Activated CD4-positive, alpha-beta T cell treated with anti-CD3 and anti-CD28 coated beads for 36 hours (primary cell): Measurements from ENCODE around the gene OLFML3. TPM values are rescaled to one million over a fixed set of nuclear protein-coding genes. Genes with fewer than 3 reads are reported as not detected.
"Not testable (repeated sequence)": the region's sequence is repeated elsewhere in the genome, so short reads cannot be mapped to it uniquely, and the experiment has no call there.

Experiments
- ATAC-seq: fragments of 200-7000 bp; cut with Tn5 transposase; one replicate; pipeline ENCODE4 v1.10.0; 2021; ENCODE audit warnings: mild to moderate bottlenecking, moderate library complexity
- CTCF ChIA-PET: fragments of 350-600 bp; sonication (Branson Sonifier 250); formaldehyde crosslinking; loops from one replicate; lab custom pipeline; 2021; ENCODE audit warnings: antibody characterized with exemption; lab: Charles Lee
- POLR2A ChIA-PET: fragments of 350-600 bp; sonication (Branson Sonifier 250); formaldehyde crosslinking; loops from one replicate; lab custom pipeline; 2021; ENCODE audit warnings: antibody characterized with exemption, inconsistent platforms; lab: Charles Lee
- DNase-seq: peaks from one replicate; pipeline ENCODE4 v3.0.0-alpha.2; 2020
- H3K27ac Mint-ChIP-seq: one replicate; pipeline ENCODE4 v1.8.0; 2021; ENCODE audit warnings: mixed read lengths
- H3K27me3 Mint-ChIP-seq: one replicate; pipeline ENCODE4 v1.8.0; 2021; ENCODE audit warnings: mixed read lengths
- H3K36me3 Mint-ChIP-seq: one replicate; pipeline ENCODE4 v1.8.0; 2021; ENCODE audit warnings: low read depth, mixed read lengths
- H3K4me1 Mint-ChIP-seq: one replicate; pipeline ENCODE4 v1.8.0; 2021; ENCODE audit warnings: mixed read lengths
- H3K4me3 Mint-ChIP-seq: one replicate; pipeline ENCODE4 v1.8.0; 2021; ENCODE audit warnings: mild to moderate bottlenecking, moderate library complexity, mixed read lengths
- H3K9me3 Mint-ChIP-seq: one replicate; pipeline ENCODE4 v1.8.0; 2021; ENCODE audit warnings: low read depth, mixed read lengths
- intact Hi-C, 2 experiments: fragments of 100-400 bp; cut with DNase I in 1 of 2; cut with micrococcal nuclease in 1 of 2; formaldehyde crosslinking; loops; one replicate each; pipeline versions ENCODE4 v1.14.2 to v1.15.1; 2022 to 2024; cut with DNase I, micrococcal nuclease
- total RNA-seq, 2 experiments: library from RNA; stranded (reverse); gene quantifications; one replicate each; pipeline ENCODE4 v1.2.3, GENCODE V29; 2021

OLFML3 gene
- total RNA-seq, 2 experiments from 2014 or later: 0.11 TPM; not detected in 1

DNA sequence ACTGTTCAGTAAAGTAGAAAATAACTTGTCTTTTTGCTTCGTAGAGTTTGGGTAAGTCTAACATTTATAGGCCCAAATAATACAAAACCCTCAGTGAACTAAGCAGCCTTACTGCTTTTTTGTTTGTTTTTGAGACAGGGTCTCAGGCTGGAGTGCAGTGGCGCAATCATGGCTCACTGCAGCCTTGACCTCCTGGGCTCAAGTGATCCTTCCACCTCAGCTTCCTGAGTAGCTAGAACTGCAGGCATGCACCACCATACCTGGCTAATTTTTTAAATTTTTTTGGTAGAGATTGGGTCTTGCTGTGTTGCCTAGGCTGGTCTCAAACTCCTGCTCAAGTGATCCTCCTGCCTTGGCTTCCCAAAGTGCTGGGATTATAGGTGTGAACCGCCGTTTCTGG lies 31.1 kb upstream of the OLFML3 start:
- CTCF ChIA-PET: interaction anchor here (0.5 to 10.4 kb wide), 12 partner anchors 9 to 701 kb away, joined by 3 to 155 read pairs (median 4); partner anchors contain the start of genes AP4B1 and HIPK1
- ATAC-seq, H3K27me3 Mint-ChIP-seq, DNase-seq, H3K9me3 Mint-ChIP-seq, POLR2A ChIA-PET: not testable (repeated sequence)
- Mint-ChIP-seq H3K36me3 (peaks cover 28% of the 10 kb centered on the region), H3K27ac (peak overlapping the region; percentile 79), H3K4me1 (peaks cover 75% of the 10 kb centered on the region), H3K4me3 (peak overlapping the region; percentile 6)
- intact Hi-C loops: loop anchor here (5.0 to 10.0 kb wide), 4 partner anchors 46 to 813 kb away; partner anchors contain the start of genes AP4B1 (in 1 of the 2) and MAGI3 (in 1 of the 2)

GRCh38 chr1:113949007-113949406 lies 30.3 kb upstream of the OLFML3 start:
- Mint-ChIP-seq H3K9me3 (no peaks in the 10 kb centered on the region), H3K4me3 (no peak overlapping the region), H3K27me3 (no peaks in the 10 kb centered on the region), H3K4me1 (peaks cover 76% of the 10 kb centered on the region), H3K27ac (peak overlapping the region; percentile 79), H3K36me3 (peaks cover 30% of the 10 kb centered on the region)
- DNase-seq (no peak), ATAC-seq (no peak)
- POLR2A ChIA-PET: interaction anchor here (0.6 to 0.7 kb wide), 2 partner anchors 22 to 189 kb away, joined by 3 read pairs; no protein-coding TSS in a partner anchor
- intact Hi-C loops: loop anchor here (5.0 to 10.0 kb wide), 4 partner anchors 47 to 814 kb away; partner anchors contain the start of genes AP4B1 (in 1 of the 2) and MAGI3 (in 1 of the 2)
- CTCF ChIA-PET: interaction anchor here (0.7 to 10.4 kb wide), 12 partner anchors 8 to 700 kb away, joined by 3 to 155 read pairs (median 4); partner anchors contain the start of gene HIPK1

GRCh38 chr1:113950908-113951307 lies 28.4 kb upstream of the OLFML3 start:
- POLR2A ChIA-PET: no interaction called here
- no peak for DNase-seq
- Mint-ChIP-seq H3K36me3 (peaks cover 28% of the 10 kb centered on the region), H3K27me3 (no peaks in the 10 kb centered on the region), H3K4me1 (peaks cover 77% of the 10 kb centered on the region), H3K9me3 (no peaks in the 10 kb centered on the region), H3K27ac (no peak overlapping the region), H3K4me3 (no peak overlapping the region)
- CTCF ChIA-PET: interaction anchor here (0.7 to 10.4 kb wide), 5 partner anchors 13 to 762 kb away, joined by 3 to 155 read pairs (median 6); partner anchors contain the start of gene HIPK1
- no peak for ATAC-seq
- intact Hi-C loops: no loop called here

GRCh38 chr1:113951719-113952118 lies 27.6 kb upstream of the OLFML3 start:
- CTCF ChIA-PET: interaction anchor here (0.7 to 10.4 kb wide), 5 partner anchors 11 to 761 kb away, joined by 3 to 155 read pairs (median 5); partner anchors contain the start of gene HIPK1
- ATAC-seq: no peak
- POLR2A ChIA-PET: interaction anchor here (0.6 to 1.2 kb wide), 2 partner anchors 19 to 21 kb away, joined by 3 read pairs; no protein-coding TSS in a partner anchor
- Mint-ChIP-seq H3K4me1 (peaks cover 72% of the 10 kb centered on the region), H3K36me3 (peaks cover 35% of the 10 kb centered on the region), H3K27me3 (no peaks in the 10 kb centered on the region), H3K27ac (no peak overlapping the region), H3K4me3 (no peak overlapping the region), H3K9me3 (no peaks in the 10 kb centered on the region)
- DNase-seq: no peak
- intact Hi-C loops: no loop called here

DNA sequence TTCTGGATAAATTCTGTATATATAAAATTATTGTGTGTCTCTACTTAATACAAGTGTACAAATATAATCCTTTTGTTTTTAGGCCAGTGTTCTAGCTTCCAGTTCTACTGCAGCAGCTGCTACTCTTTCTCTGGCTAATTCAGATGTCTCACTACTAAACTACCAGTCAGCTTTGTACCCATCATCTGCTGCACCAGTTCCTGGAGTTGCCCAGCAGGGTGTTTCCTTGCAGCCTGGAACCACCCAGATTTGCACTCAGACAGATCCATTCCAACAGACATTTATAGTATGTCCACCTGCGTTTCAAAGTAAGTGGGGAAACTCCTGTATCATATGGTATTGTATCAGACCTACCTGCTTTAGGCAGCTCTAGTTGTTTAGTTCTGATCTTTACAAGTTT lies 21.3 kb upstream of the OLFML3 start:
- no peaks in the 10 kb centered on the region for H3K9me3 Mint-ChIP-seq
- H3K27me3 Mint-ChIP-seq: no peaks in the 10 kb centered on the region
- DNase-seq (no peak), ATAC-seq (no peak)
- peaks cover 65% of the 10 kb centered on the region for H3K36me3 Mint-ChIP-seq
- ChIA-PET CTCF (interaction anchor here (0.9 to 2.4 kb wide), 4 partner anchors 9 to 22 kb away, joined by 3 to 8 read pairs (median 4); no protein-coding TSS in a partner anchor), POLR2A (no interaction called here)
- peaks cover 23% of the 10 kb centered on the region for H3K4me1 Mint-ChIP-seq
- no peak overlapping the region for H3K27ac Mint-ChIP-seq
- intact Hi-C loops: no loop called here
- H3K4me3 Mint-ChIP-seq: no peak overlapping the region

- peaks cover 66% of the 10 kb centered on the region for H3K36me3 Mint-ChIP-seq
- ChIA-PET CTCF (interaction anchor here (0.6 to 2.4 kb wide), 5 partner anchors 10 to 85 kb away, joined by 3 to 8 read pairs (median 5); partner anchors contain the start of gene OLFML3), POLR2A (no interaction called here)
- no peaks in the 10 kb centered on the region for H3K9me3 Mint-ChIP-seq
- no peak for DNase-seq
- H3K27ac Mint-ChIP-seq: no peak overlapping the region
- H3K27me3 Mint-ChIP-seq: no peaks in the 10 kb centered on the region
- intact Hi-C loops: no loop called here
- ATAC-seq: no peak
- H3K4me3 Mint-ChIP-seq: no peak overlapping the region
- peaks cover 27% of the 10 kb centered on the region for H3K4me1 Mint-ChIP-seq
Observed at GRCh38 chr1:113958691-113959090, 20.6 kb upstream of the OLFML3 start.

DNA sequence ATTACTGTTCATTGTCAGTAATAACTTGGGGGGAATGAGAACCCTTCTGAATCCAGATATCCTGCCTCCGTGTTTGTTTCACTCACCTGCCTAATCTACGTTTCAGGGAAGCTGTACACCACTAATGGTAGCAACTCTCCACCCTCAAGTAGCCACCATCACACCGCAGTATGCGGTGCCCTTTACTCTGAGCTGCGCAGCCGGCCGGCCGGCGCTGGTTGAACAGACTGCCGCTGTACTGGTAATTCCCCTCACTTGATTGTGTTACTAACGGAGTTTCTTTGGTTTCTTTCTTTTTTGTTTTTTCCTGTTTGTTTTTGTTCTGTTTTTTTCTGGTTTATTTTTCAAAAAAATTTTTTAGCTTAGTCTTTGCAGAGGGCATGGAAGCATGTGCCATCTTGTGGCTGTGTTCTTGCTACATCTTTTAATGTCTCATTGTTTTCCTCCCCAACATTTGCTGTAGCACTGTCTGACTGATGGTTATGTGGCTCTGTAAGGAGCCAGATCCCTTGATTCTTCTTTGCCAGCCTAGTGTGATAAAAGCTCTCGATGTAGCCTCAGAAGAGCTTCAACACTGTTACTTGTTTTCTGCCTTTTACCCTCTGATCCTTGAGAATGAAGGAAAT lies 15.9 kb upstream of the OLFML3 start:
- Mint-ChIP-seq H3K27me3 (no peaks in the 10 kb centered on the region), H3K27ac (peak overlapping the region; percentile 29), H3K4me3 (no peak overlapping the region), H3K36me3 (peaks cover 63% of the 10 kb centered on the region), H3K4me1 (peaks cover 5% of the 10 kb centered on the region), H3K9me3 (no peaks in the 10 kb centered on the region)
- ATAC-seq: no peak
- POLR2A ChIA-PET: no interaction called here
- intact Hi-C loops: no loop called here
- CTCF ChIA-PET: interaction anchor here (0.6 to 2.2 kb wide), 11 partner anchors 8 to 384 kb away, joined by 3 to 9 read pairs (median 3); no protein-coding TSS in a partner anchor
- DNase-seq: no peak

DNA sequence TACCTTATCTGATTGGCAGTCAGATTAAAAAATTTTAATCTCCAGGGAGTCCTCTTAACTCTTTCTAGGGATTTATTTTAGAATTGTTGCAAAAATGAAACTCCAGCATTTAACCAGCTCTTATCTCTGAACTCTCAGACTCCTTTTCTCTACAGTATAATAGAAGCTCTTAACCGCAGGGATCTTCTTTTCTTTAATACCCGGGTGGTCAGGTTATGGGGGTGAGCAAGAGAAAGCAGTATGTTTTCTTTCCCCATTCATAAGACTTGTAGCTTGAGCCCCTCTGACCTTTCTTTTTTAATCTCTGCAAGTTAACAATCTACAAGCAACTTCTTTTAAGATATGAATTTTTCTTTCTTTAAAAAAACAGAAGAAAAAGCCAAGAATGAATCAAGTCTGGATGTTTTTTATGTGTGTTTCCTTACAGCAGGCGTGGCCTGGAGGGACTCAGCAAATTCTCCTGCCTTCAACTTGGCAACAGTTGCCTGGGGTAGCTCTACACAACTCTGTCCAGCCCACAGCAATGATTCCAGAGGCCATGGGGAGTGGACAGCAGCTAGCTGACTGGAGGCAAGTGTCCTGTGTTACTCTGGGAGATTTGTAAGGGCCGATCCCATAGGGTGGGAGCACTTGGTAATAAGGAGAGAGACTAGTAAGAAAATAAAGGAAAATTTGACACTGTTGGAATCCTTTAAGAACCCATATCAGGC lies 13.4 kb upstream of the OLFML3 start:
- H3K4me1 Mint-ChIP-seq: peaks cover 5% of the 10 kb centered on the region
- intact Hi-C loops: no loop called here
- H3K27me3 Mint-ChIP-seq: no peaks in the 10 kb centered on the region
- ChIA-PET POLR2A (no interaction called here), CTCF (interaction anchor here (0.7 to 1.3 kb wide), 2 partner anchors 17 to 31 kb away, joined by 4 read pairs; no protein-coding TSS in a partner anchor)
- H3K4me3 Mint-ChIP-seq: no peak overlapping the region
- H3K27ac Mint-ChIP-seq: no peak overlapping the region
- no peak for ATAC-seq
- H3K36me3 Mint-ChIP-seq: peaks cover 66% of the 10 kb centered on the region
- no peak for DNase-seq
- no peaks in the 10 kb centered on the region for H3K9me3 Mint-ChIP-seq

DNA sequence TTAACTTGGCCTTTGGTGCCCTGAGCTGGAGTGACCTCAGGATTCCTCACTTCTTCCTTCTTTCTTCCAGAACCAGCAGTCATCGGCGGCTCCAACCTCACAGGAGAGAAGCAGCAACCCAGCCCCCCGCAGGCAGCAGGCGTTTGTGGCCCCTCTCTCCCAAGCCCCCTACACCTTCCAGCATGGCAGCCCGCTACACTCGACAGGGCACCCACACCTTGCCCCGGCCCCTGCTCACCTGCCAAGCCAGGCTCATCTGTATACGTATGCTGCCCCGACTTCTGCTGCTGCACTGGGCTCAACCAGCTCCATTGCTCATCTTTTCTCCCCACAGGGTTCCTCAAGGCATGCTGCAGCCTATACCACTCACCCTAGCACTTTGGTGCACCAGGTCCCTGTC lies 6.3 kb upstream of the OLFML3 start:
- H3K27me3 Mint-ChIP-seq: no peaks in the 10 kb centered on the region
- peak overlapping the region; percentile 17 for H3K27ac Mint-ChIP-seq
- peaks cover 50% of the 10 kb centered on the region for H3K36me3 Mint-ChIP-seq
- intact Hi-C loops: loop anchor here (10.0 kb wide), 3 partner anchors 182 to 1092 kb away; partner anchors contain the start of gene SYT6 (in 1 of the 2)
- no peak overlapping the region for H3K4me3 Mint-ChIP-seq
- ATAC-seq: no peak
- peaks cover 30% of the 10 kb centered on the region for H3K4me1 Mint-ChIP-seq
- ChIA-PET CTCF (interaction anchor here (3.0 kb wide), 1 partner anchor 10 kb away, joined by 8 read pairs; no protein-coding TSS in a partner anchor), POLR2A (no interaction called here)
- no peaks in the 10 kb centered on the region for H3K9me3 Mint-ChIP-seq
- no peak for DNase-seq

DNA sequence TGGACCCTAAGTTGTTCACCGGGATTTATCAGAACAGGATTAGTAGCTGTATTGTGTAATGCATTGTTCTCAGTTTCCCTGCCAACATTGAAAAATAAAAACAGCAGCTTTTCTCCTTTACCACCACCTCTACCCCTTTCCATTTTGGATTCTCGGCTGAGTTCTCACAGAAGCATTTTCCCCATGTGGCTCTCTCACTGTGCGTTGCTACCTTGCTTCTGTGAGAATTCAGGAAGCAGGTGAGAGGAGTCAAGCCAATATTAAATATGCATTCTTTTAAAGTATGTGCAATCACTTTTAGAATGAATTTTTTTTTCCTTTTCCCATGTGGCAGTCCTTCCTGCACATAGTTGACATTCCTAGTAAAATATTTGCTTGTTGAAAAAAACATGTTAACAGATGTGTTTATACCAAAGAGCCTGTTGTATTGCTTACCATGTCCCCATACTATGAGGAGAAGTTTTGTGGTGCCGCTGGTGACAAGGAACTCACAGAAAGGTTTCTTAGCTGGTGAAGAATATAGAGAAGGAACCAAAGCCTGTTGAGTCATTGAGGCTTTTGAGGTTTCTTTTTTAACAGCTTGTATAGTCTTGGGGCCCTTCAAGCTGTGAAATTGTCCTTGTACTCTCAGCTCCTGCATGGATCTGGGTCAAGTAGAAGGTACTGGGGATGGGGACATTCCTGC lies 3.9 kb upstream of the OLFML3 start:
- peaks cover 42% of the 10 kb centered on the region for H3K4me1 Mint-ChIP-seq
- H3K9me3 Mint-ChIP-seq: no peaks in the 10 kb centered on the region
- H3K27me3 Mint-ChIP-seq: no peaks in the 10 kb centered on the region
- intact Hi-C loops: loop anchor here (5.0 to 10.0 kb wide), 6 partner anchors 43 to 1089 kb away; partner anchors contain the start of genes HIPK1 (in 1 of the 2) and SYT6 (in 1 of the 2)
- CTCF ChIA-PET: interaction anchor here (0.6 to 1.9 kb wide), 7 partner anchors 10 to 541 kb away, joined by 3 to 7 read pairs (median 3); no protein-coding TSS in a partner anchor
- no peak overlapping the region for H3K27ac Mint-ChIP-seq
- ATAC-seq: peak; percentile 88
- DNase-seq: peak; percentile 35
- POLR2A ChIA-PET: interaction anchor here (0.8 to 1.0 kb wide), 2 partner anchors 44 to 46 kb away, joined by 3 read pairs; partner anchors contain the start of gene HIPK1
- no peak overlapping the region for H3K4me3 Mint-ChIP-seq
- peaks cover 32% of the 10 kb centered on the region for H3K36me3 Mint-ChIP-seq
